ENCODE results near the gene HSPA12B.

- TF ChIP-seq POLR2A (IDR thresholded peaks at IDR 0.05) (no peak), CTCF (IDR thresholded peaks at IDR 0.05) (no peak)
Measured at GRCh38 chr20:3752386-3752759, 19.9 kb downstream of the HSPA12B start.

All from esophagus squamous epithelium (tissue), 4 donors.